B cell (primary cell): ENCODE data around the gene KLHL15. TPM values are rescaled to one million over a fixed set of nuclear protein-coding genes. Genes with fewer than 3 reads are reported as not detected.

ENCODE experiments used
- ATAC-seq: fragments of 200-7000 bp; cut with Tn5 transposase; one replicate; pipeline ENCODE4 v1.10.0; 2021; ENCODE audit warnings: low read depth, mild to moderate bottlenecking, moderate number of reproducible peaks, moderate library complexity
- CTCF ChIA-PET: fragments of 350-600 bp; sonication (Branson Sonifier 250); formaldehyde crosslinking; loops from one replicate; lab custom pipeline; 2021; ENCODE audit warnings: antibody characterized with exemption, inconsistent platforms; lab: Charles Lee
- POLR2A ChIA-PET: fragments of 350-600 bp; sonication (Branson Sonifier 250); formaldehyde crosslinking; loops from one replicate; lab custom pipeline; 2021; ENCODE audit warnings: antibody characterized with exemption; lab: Charles Lee
- DNase-seq: peaks from one replicate; pipeline ENCODE4 v3.0.0; 2013
- H2AFZ ChIP-seq: 2 replicates; pipeline ENCODE4 v1.6.1; 2012; ENCODE audit warnings: mild to moderate bottlenecking, low read depth, low read length; ENCODE audit not compliant: insufficient read depth, poor library complexity, severe bottlenecking
- H3K27ac ChIP-seq, 2 donors: 1 replicate in 1 of 2; 2 replicates in 1 of 2; pipeline ENCODE4 v1.5.1; 2012 to 2013; ENCODE audit warnings: low read length in 2 of 2, mild to moderate bottlenecking in 2 of 2, moderate library complexity in 1 of 2
- H3K27me3 ChIP-seq, 4 experiments: fragments of 200-600 bp in 1 of 4; sonication (generic) in 1 of 4; replicated peaks in 1 of 4; 1 replicate in 2 of 4; 2 replicates in 2 of 4; pipeline versions ENCODE4 v1.6.1 to v1.7.0; 2013 to 2016; ENCODE audit warnings: low read length in 3 of 4, mild to moderate bottlenecking in 2 of 4, mixed read lengths in 1 of 4, moderate library complexity in 1 of 4; ENCODE audit not compliant: insufficient read depth in 4 of 4, control insufficient read depth in 3 of 4; ENCODE audit errors: control extremely low read depth in 1 of 4
- H3K36me3 ChIP-seq, 2 experiments: replicated peaks in 1 of 2; 1 replicate in 1 of 2; 2 replicates in 1 of 2; pipeline versions ENCODE4 v1.6.1 to v1.7.1; 2013; ENCODE audit warnings: low read length in 1 of 2; ENCODE audit not compliant: insufficient read depth in 2 of 2, control insufficient read depth in 1 of 2; ENCODE audit errors: control extremely low read depth in 1 of 2, extremely low read depth in 1 of 2
- H3K4me1 ChIP-seq, 2 donors: fragments of 200-600 bp in 1 of 2; sonication (generic) in 1 of 2; 1 replicate in 1 of 2; 2 replicates in 1 of 2; pipeline versions ENCODE4 v1.5.1 to v1.6.1; 2013 to 2017; ENCODE audit warnings: low read length in 2 of 2; ENCODE audit not compliant: control insufficient read depth in 2 of 2, insufficient read depth in 2 of 2
- H3K4me2 ChIP-seq: replicated peaks from 2 replicates; pipeline ENCODE3; 2012; ENCODE audit warnings: mild to moderate bottlenecking, low read depth, low read length; ENCODE audit not compliant: poor library complexity, severe bottlenecking
- H3K4me3 ChIP-seq, 5 experiments: fragments of 200-600 bp in 1 of 5; sonication (generic) in 1 of 5; 1 replicate in 3 of 5; 2 replicates in 2 of 5; pipeline versions ENCODE4 v1.5.1 to v1.7.0; 2011 to 2016; ENCODE audit warnings: low read length in 4 of 5, mild to moderate bottlenecking in 4 of 5, low read depth in 2 of 5, control low read depth in 1 of 5, moderate library complexity in 1 of 5; ENCODE audit not compliant: insufficient read depth in 1 of 5; ENCODE audit errors: control extremely low read depth in 1 of 5, extremely low read depth in 1 of 5
- H3K79me2 ChIP-seq: fragments of 200-600 bp; sonication (generic); one replicate; pipeline ENCODE4 v1.6.0; 2016; ENCODE audit warnings: low read length; ENCODE audit not compliant: control insufficient read depth, insufficient read depth
- H3K9ac ChIP-seq: fragments of 200-600 bp; sonication (generic); 2 replicates; pipeline ENCODE4 v1.6.1; 2017; ENCODE audit warnings: mild to moderate bottlenecking, low read length, moderate library complexity
- H3K9me3 ChIP-seq, 3 donors: one replicate each; pipeline versions ENCODE4 v1.6.1 to v1.7.1; 2013; ENCODE audit warnings: low read length in 2 of 3; ENCODE audit not compliant: control insufficient read depth in 2 of 3, insufficient read depth in 1 of 3; ENCODE audit errors: control extremely low read depth in 1 of 3
- H4K20me1 ChIP-seq: 2 replicates; pipeline ENCODE4 v1.6.0; 2012; ENCODE audit warnings: mild to moderate bottlenecking, low read length; ENCODE audit not compliant: insufficient read depth, control insufficient read depth, poor library complexity, severe bottlenecking
- H3K27ac Mint-ChIP-seq: one replicate; pipeline ENCODE4 v1.8.0; 2021; ENCODE audit warnings: mixed read lengths
- H3K27me3 Mint-ChIP-seq: one replicate; pipeline ENCODE4 v1.8.0; 2021; ENCODE audit warnings: mixed read lengths
- H3K4me1 Mint-ChIP-seq: one replicate; pipeline ENCODE4 v1.8.0; 2021; ENCODE audit warnings: mixed read lengths
- H3K4me3 Mint-ChIP-seq: one replicate; pipeline ENCODE4 v1.8.0; 2021; ENCODE audit warnings: mixed read lengths
- H3K9me3 Mint-ChIP-seq: one replicate; pipeline ENCODE4 v1.8.0; 2022; ENCODE audit warnings: mixed read lengths; ENCODE audit not compliant: insufficient read depth
- EZH2 ChIP-seq: IDR thresholded peaks from 2 replicates; pipeline ENCODE4 v1.6.1; 2012; ENCODE audit warnings: borderline replicate concordance, low read depth, mild to moderate bottlenecking, moderate library complexity, low read length; ENCODE audit not compliant: insufficient read depth, poor library complexity, severe bottlenecking
- WGBS: methylation state at CpG from one replicate; pipeline ENCODE4 v1.1.5; 2013; ENCODE audit warnings: missing lambda C conversion rate; ENCODE audit not compliant: insufficient coverage; 5-methylcytosine and 5-hydroxymethylcytosine counted together
- intact Hi-C: fragments of 100-400 bp; cut with micrococcal nuclease; formaldehyde crosslinking; loops from one replicate; pipeline ENCODE4 v1.10.0; 2022
- polyA plus RNA-seq: library from polyadenylated mRNA; depleted of rRNA; stranded (reverse); fragments of >200 nt; gene quantifications from 2 replicates; pipeline ENCODE4 v1.2.3, GENCODE V29; 2012
- total RNA-seq, 2 donors: library from RNA; stranded (reverse); fragments of 120-200 nt in 1 of 2; gene quantifications; 1 replicate in 1 of 2; 2 replicates in 1 of 2; pipeline versions ENCODE4 v1.2.3 to v1.2.4, GENCODE V29; 2013 to 2022
- TF ChIP-seq, protein P1 (sequence below): fragments of 200-600 bp; IDR thresholded peaks from one replicate; pipeline ENCODE4 v1.8.0; 2022; ENCODE audit warnings: antibody characterized with exemption, mild to moderate bottlenecking

The KLHL15 gene
- total and polyA plus RNA-seq, 2 donors (not counting 1 experiment from before 2014, with no cell fraction given), result 5.4 to 8.2 TPM

DNA sequence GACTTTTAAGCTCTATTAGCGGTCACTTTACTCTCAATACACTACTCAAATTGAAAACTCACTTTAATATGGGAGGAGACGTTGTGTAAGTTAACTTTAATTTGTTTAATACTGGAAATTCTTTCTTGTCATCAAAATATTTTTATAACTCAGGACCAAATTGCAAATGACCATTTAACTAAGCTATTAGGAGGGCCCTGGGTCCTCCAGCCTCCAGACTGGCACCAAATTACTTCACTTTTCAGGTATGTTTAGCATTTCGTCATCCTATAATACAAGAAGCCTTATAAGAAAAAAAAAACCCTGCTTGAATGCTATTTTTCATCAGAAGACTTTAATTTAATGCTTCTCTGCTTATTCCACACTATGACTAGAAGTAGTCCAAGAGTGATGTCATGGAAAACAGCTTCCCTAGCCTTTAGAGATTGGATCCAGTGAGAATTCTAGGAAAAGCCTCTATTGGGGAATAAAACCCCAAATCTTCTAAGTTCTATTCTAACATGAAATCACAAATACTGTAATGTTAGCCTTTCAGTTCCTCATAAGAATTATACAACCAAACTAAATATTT, 6.6 kb downstream of the KLHL15 start:
- Histone ChIP-seq H3K4me2 (no peak overlapping the region), H3K9ac (no peak overlapping the region), H4K20me1 (peaks cover 5% of the 10 kb centered on the region), H3K36me3 (no peaks in the 10 kb centered on the region), H3K27me3 (no peaks in the 10 kb centered on the region), H3K79me2 (peaks cover 50% of the 10 kb centered on the region), H3K27ac (no peak overlapping the region), H3K4me3 (no peak overlapping the region), H3K9me3 (peaks cover 0 to 3% (median 0%) of the 10 kb centered on the region in 3 donors), H2AFZ (no peak overlapping the region), H3K4me1 (peaks cover 4 to 7% of the 10 kb centered on the region in 2 donors)
- Mint-ChIP-seq H3K27ac (no peak overlapping the region), H3K4me3 (no peak overlapping the region), H3K4me1 (peaks cover 34% of the 10 kb centered on the region), H3K27me3 (no peaks in the 10 kb centered on the region), H3K9me3 (no peaks in the 10 kb centered on the region)
- ChIA-PET CTCF (interaction anchor here (0.5 to 1.4 kb wide), 2 partner anchors 34 to 47 kb away, joined by 4 to 7 read pairs; no protein-coding TSS in a partner anchor), POLR2A (no interaction called here)
- DNase-seq (no peak), ATAC-seq (no peak)
- WGBS, result no CpG with 5 or more reads among the region's 3 CpGs
- intact Hi-C loops, result loop anchor here (10.0 kb wide), 1 partner anchor 276 kb away; the partner anchor contains the start of gene ACOT9
- no peak for TF ChIP-seq EZH2
- TF ChIP-seq, protein P1, sequence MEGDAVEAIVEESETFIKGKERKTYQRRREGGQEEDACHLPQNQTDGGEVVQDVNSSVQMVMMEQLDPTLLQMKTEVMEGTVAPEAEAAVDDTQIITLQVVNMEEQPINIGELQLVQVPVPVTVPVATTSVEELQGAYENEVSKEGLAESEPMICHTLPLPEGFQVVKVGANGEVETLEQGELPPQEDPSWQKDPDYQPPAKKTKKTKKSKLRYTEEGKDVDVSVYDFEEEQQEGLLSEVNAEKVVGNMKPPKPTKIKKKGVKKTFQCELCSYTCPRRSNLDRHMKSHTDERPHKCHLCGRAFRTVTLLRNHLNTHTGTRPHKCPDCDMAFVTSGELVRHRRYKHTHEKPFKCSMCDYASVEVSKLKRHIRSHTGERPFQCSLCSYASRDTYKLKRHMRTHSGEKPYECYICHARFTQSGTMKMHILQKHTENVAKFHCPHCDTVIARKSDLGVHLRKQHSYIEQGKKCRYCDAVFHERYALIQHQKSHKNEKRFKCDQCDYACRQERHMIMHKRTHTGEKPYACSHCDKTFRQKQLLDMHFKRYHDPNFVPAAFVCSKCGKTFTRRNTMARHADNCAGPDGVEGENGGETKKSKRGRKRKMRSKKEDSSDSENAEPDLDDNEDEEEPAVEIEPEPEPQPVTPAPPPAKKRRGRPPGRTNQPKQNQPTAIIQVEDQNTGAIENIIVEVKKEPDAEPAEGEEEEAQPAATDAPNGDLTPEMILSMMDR, result no peak

DNA sequence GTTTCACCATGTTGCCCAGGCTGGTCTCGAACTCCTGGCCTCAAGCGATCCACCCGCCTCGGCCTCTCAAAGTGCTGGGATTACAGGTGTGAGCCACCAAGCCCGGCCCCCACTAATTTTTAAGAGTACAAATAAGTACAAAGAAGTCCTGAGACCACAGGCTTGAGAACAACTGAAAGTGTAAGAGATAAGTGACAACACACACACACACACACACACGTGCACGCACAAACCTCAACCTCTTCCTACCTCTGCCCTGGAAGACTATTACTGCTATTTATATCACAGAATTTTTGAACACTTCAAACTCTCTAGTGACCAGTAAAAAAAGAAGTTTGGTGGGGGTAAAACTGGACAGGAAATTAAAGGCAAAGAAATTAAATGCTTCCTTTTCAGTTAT, 7.5 kb downstream of the KLHL15 start:
- DNase-seq (no peak), ATAC-seq (no peak)
- Histone ChIP-seq H3K27me3 (no peaks in the 10 kb centered on the region), H3K4me1 (peaks cover 4 to 7% of the 10 kb centered on the region in 2 donors), H3K4me3 (no peak overlapping the region), H3K36me3 (no peaks in the 10 kb centered on the region), H3K27ac (no peak overlapping the region), H3K9me3 (peaks cover 0 to 3% (median 0%) of the 10 kb centered on the region in 3 donors), H2AFZ (no peak overlapping the region), H4K20me1 (peaks cover 5% of the 10 kb centered on the region), H3K79me2 (peaks cover 54% of the 10 kb centered on the region), H3K9ac (no peak overlapping the region), H3K4me2 (no peak overlapping the region)
- Mint-ChIP-seq H3K4me3 (no peak overlapping the region), H3K27ac (no peak overlapping the region), H3K27me3 (no peaks in the 10 kb centered on the region), H3K9me3 (no peaks in the 10 kb centered on the region), H3K4me1 (peaks cover 38% of the 10 kb centered on the region)
- ChIA-PET POLR2A (no interaction called here), CTCF (no interaction called here)
- whole genome bisulfite sequencing, result no CpG with 5 or more reads among the region's 7 CpGs
- intact Hi-C loops, result no loop called here
- no peak for TF ChIP-seq EZH2
- TF ChIP-seq, protein P1, result no peak
